H1 (cell line): Measurements from ENCODE around the gene ALK. TPM values are rescaled to one million over a fixed set of nuclear protein-coding genes. Genes with fewer than 3 reads are reported as not detected.

ENCODE experiments used
- CTCF ChIA-PET: fragments of 300-600 bp; sonication (Branson Sonifier 250); formaldehyde crosslinking; loops from one replicate; lab custom pipeline; 2021; ENCODE audit not compliant: partially characterized antibody; lab: Charles Lee
- POLR2A ChIA-PET: fragments of 300-600 bp; sonication (Branson Sonifier 250); formaldehyde crosslinking; loops from one replicate; lab custom pipeline; 2021; ENCODE audit warnings: inconsistent platforms; ENCODE audit not compliant: partially characterized antibody; lab: Charles Lee
- DNase-seq, 2 experiments: peaks; one replicate each; pipeline versions ENCODE4 v3.0.0 to v3.0.0-alpha.2; 2010 to 2022; ENCODE audit warnings: low spot score in 2 of 2, low read depth in 1 of 2, mixed read lengths in 1 of 2
- FAIRE-seq: peaks from 2 replicates; lab custom pipeline; 2011; peaks lifted over from hg19 to GRCh38; lab: Jason Lieb, UNC
- H2AFZ ChIP-seq: 2 replicates; pipeline ENCODE4 v1.8.1; 2012; ENCODE audit warnings: low read length, inconsistent platforms
- H2AK5ac ChIP-seq: 2 replicates; pipeline ENCODE4 v1.6.1; 2013; ENCODE audit warnings: low read depth, low read length
- H2BK120ac ChIP-seq: replicated peaks from 2 replicates; pipeline ENCODE3; 2013; ENCODE audit warnings: low read depth, low read length, inconsistent platforms
- H2BK12ac ChIP-seq: 2 replicates; pipeline ENCODE4 v1.6.1; 2013; ENCODE audit warnings: low read depth, low read length
- H2BK15ac ChIP-seq: 2 replicates; pipeline ENCODE4 v1.6.1; 2013; ENCODE audit warnings: low read length
- H2BK20ac ChIP-seq: 2 replicates; pipeline ENCODE4 v1.6.1; 2013; ENCODE audit warnings: low read length
- H2BK5ac ChIP-seq: 2 replicates; pipeline ENCODE4 v1.6.1; 2013; ENCODE audit warnings: low read depth, low read length
- H3K14ac ChIP-seq: 2 replicates; pipeline ENCODE4 v1.6.1; 2013; ENCODE audit warnings: inconsistent platforms; ENCODE audit not compliant: insufficient read length
- H3K18ac ChIP-seq: 2 replicates; pipeline ENCODE4 v1.6.1; 2013; ENCODE audit warnings: low read length; ENCODE audit errors: extremely low read depth
- H3K23ac ChIP-seq: 2 replicates; pipeline ENCODE4 v1.6.1; 2013; ENCODE audit warnings: inconsistent platforms; ENCODE audit not compliant: insufficient read length
- H3K23me2 ChIP-seq: 2 replicates; pipeline ENCODE4 v1.6.1; 2013; ENCODE audit warnings: low read depth, low read length
- H3K27ac ChIP-seq: 2 replicates; pipeline ENCODE4 v1.6.1; 2011; ENCODE audit warnings: low read depth, low read length, inconsistent platforms
- H3K27me3 ChIP-seq, 4 experiments: replicated peaks in 1 of 4; 1 replicate in 1 of 4; 2 replicates in 3 of 4; pipeline versions ENCODE4 v1.6.1 to v1.8.1; 2011 to 2013; ENCODE audit warnings: low read length in 3 of 4, mild to moderate bottlenecking in 3 of 4, inconsistent platforms in 2 of 4, mixed read lengths in 2 of 4, moderate library complexity in 1 of 4; ENCODE audit not compliant: control insufficient read depth in 3 of 4, insufficient read depth in 3 of 4; ENCODE audit errors: extremely low read depth in 1 of 4
- H3K36me3 ChIP-seq, 4 experiments: 2 replicates each; pipeline versions ENCODE4 v1.6.1 to v1.8.1; 2011 to 2013; ENCODE audit warnings: mild to moderate bottlenecking in 4 of 4, low read length in 3 of 4, moderate library complexity in 2 of 4, control low read depth in 1 of 4, inconsistent platforms in 1 of 4; ENCODE audit not compliant: insufficient read depth in 4 of 4, control insufficient read depth in 2 of 4
- H3K4ac ChIP-seq: replicated peaks from 2 replicates; pipeline ENCODE3; 2013; ENCODE audit warnings: low read length, low read depth, mixed read lengths, inconsistent platforms; ENCODE audit not compliant: insufficient read length
- H3K4me1 ChIP-seq, 4 experiments: replicated peaks in 1 of 4; 1 replicate in 1 of 4; 2 replicates in 3 of 4; pipeline versions ENCODE4 v1.6.1 to v1.8.1; 2011 to 2013; ENCODE audit warnings: low read length in 3 of 4, inconsistent platforms in 2 of 4, mixed read lengths in 1 of 4; ENCODE audit not compliant: insufficient read depth in 4 of 4, control insufficient read depth in 3 of 4
- H3K4me2 ChIP-seq, 2 experiments: 2 replicates each; pipeline versions ENCODE4 v1.6.1 to v1.8.1; 2011 to 2013; ENCODE audit warnings: low read depth in 2 of 2, low read length in 2 of 2, control low read depth in 1 of 2, inconsistent platforms in 1 of 2, mild to moderate bottlenecking in 1 of 2; ENCODE audit not compliant: insufficient read depth in 1 of 2
- H3K4me3 ChIP-seq, 4 experiments: fragments of 200-600, 300-600 bp in 1 of 4; sonication (generic), shearing (Covaris generic), sonication (Bioruptor Twin) in 1 of 4; 2 replicates each; pipeline versions ENCODE4 v1.5.1 to v1.8.1; 2011 to 2016; ENCODE audit warnings: low read length in 4 of 4, low read depth in 3 of 4, control low read depth in 2 of 4, inconsistent platforms in 2 of 4, mild to moderate bottlenecking in 2 of 4, mixed read lengths in 1 of 4, moderate library complexity in 1 of 4; ENCODE audit not compliant: insufficient read depth in 2 of 4; ENCODE audit errors: extremely low read depth in 1 of 4
- H3K56ac ChIP-seq: replicated peaks from 2 replicates; pipeline ENCODE3; 2013; ENCODE audit warnings: low read depth, mild to moderate bottlenecking, mixed read lengths, low read length, inconsistent platforms; ENCODE audit not compliant: insufficient read length
- H3K79me1 ChIP-seq: 2 replicates; pipeline ENCODE4 v1.6.1; 2013; ENCODE audit warnings: low read depth, low read length, control low read depth
- H3K79me2 ChIP-seq, 2 experiments: 2 replicates each; pipeline versions ENCODE4 v1.6.1 to v1.8.1; 2012 to 2013; ENCODE audit warnings: low read length in 2 of 2, mild to moderate bottlenecking in 2 of 2, inconsistent platforms in 1 of 2; ENCODE audit not compliant: insufficient read depth in 2 of 2, control insufficient read depth in 1 of 2
- H3K9ac ChIP-seq, 4 experiments: replicated peaks in 1 of 4; 1 replicate in 1 of 4; 2 replicates in 3 of 4; pipeline versions ENCODE4 v1.6.1 to v1.8.1; 2011 to 2013; ENCODE audit warnings: low read depth in 3 of 4, low read length in 3 of 4, control low read depth in 2 of 4, mild to moderate bottlenecking in 2 of 4, moderate library complexity in 2 of 4, inconsistent platforms in 1 of 4; ENCODE audit errors: extremely low read depth in 1 of 4
- H3K9me3 ChIP-seq, 2 experiments: 2 replicates each; pipeline versions ENCODE4 v1.6.1 to v1.8.1; 2012 to 2013; ENCODE audit warnings: mild to moderate bottlenecking in 2 of 2, moderate library complexity in 2 of 2, control low read depth in 1 of 2, inconsistent platforms in 1 of 2, low read depth in 1 of 2, low read length in 1 of 2, mixed read lengths in 1 of 2; ENCODE audit not compliant: insufficient read depth in 2 of 2
- H4K20me1 ChIP-seq, 2 experiments: replicated peaks in 1 of 2; 2 replicates each; pipeline versions ENCODE3 to v1.8.1; 2011 to 2013; ENCODE audit warnings: inconsistent platforms in 2 of 2, low read length in 2 of 2, mild to moderate bottlenecking in 1 of 2; ENCODE audit not compliant: insufficient read depth in 2 of 2, control insufficient read depth in 1 of 2
- H4K5ac ChIP-seq: 2 replicates; pipeline ENCODE4 v1.6.1; 2013; ENCODE audit warnings: low read length, low read depth, mixed read lengths, inconsistent platforms; ENCODE audit not compliant: insufficient read length
- H4K8ac ChIP-seq: 2 replicates; pipeline ENCODE4 v1.8.0; 2013; ENCODE audit warnings: mild to moderate bottlenecking, moderate library complexity, low read length, inconsistent platforms; ENCODE audit not compliant: insufficient read depth; ENCODE audit errors: extremely low read depth
- H4K91ac ChIP-seq: replicated peaks from 2 replicates; pipeline ENCODE3; 2013; ENCODE audit warnings: low read length, mixed read lengths, inconsistent platforms; ENCODE audit not compliant: insufficient read length
- CBX5 ChIP-seq: fragments of 300-800, 300-1000 bp; sonication (generic); IDR thresholded peaks from 2 replicates; pipeline ENCODE4 v1.7.1; 2016; ENCODE audit warnings: antibody characterized with exemption, low read length, low read depth
- CHD1 ChIP-seq: IDR thresholded peaks from 2 replicates; pipeline ENCODE4 v1.6.1; 2012; ENCODE audit warnings: low read depth, low read length, improper control_type of control experiment
- CHD2 ChIP-seq: IDR thresholded peaks from 2 replicates; pipeline ENCODE4 v1.6.1; 2012; ENCODE audit warnings: low read length, improper control_type of control experiment
- CREB1 ChIP-seq: IDR thresholded peaks from 2 replicates; pipeline ENCODE4 v1.6.1; 2012; ENCODE audit warnings: inconsistent platforms
- FOSL1 ChIP-seq: IDR thresholded peaks from 2 replicates; pipeline ENCODE4 v1.6.1; 2011; ENCODE audit warnings: mild to moderate bottlenecking, low read depth, low read length, moderate library complexity; ENCODE audit not compliant: insufficient read depth
- HDAC2 ChIP-seq, 2 experiments: fragments of 300-600 bp in 1 of 2; sonication (generic) in 1 of 2; IDR thresholded peaks; 2 replicates each; pipeline ENCODE4 v1.6.1; 2011 to 2012; ENCODE audit warnings: low read depth in 2 of 2, low read length in 2 of 2, mild to moderate bottlenecking in 2 of 2, moderate library complexity in 2 of 2, borderline replicate concordance in 1 of 2, inconsistent platforms in 1 of 2
- JUND ChIP-seq: IDR thresholded peaks from 2 replicates; pipeline ENCODE4 v1.6.1; 2011; ENCODE audit warnings: mild to moderate bottlenecking, improper control_type of control experiment, low read length
- NANOG ChIP-seq: IDR thresholded peaks from 2 replicates; pipeline ENCODE4 v1.6.1; 2011; ENCODE audit warnings: low read length, low read depth, mild to moderate bottlenecking, inconsistent platforms; ENCODE audit not compliant: insufficient read depth, poor library complexity, severe bottlenecking
- POLR2AphosphoS5 ChIP-seq: IDR thresholded peaks from 2 replicates; pipeline ENCODE4 v1.6.1; 2011; ENCODE audit warnings: low read depth, low read length
- SIX5 ChIP-seq: IDR thresholded peaks from 2 replicates; pipeline ENCODE4 v1.6.1; 2011; ENCODE audit warnings: mild to moderate bottlenecking, low read depth, low read length
- TBP ChIP-seq: IDR thresholded peaks from 2 replicates; pipeline ENCODE4 v1.6.1; 2011; ENCODE audit warnings: low read depth, low read length, improper control_type of control experiment
- WGBS, 2 experiments: shearing (Covaris generic) in 1 of 2; methylation state at CpG; one replicate each; pipeline versions ENCODE4 v1.1.6 to v1.1.7; 2013 to 2015; ENCODE audit warnings: low lambda C conversion rate in 2 of 2, mixed read lengths in 2 of 2, inconsistent platforms in 1 of 2, low coverage in 1 of 2, missing lambda C conversion rate in 1 of 2; ENCODE audit not compliant: insufficient replicate concordance in 2 of 2, insufficient coverage in 1 of 2, insufficient read length in 1 of 2; ENCODE audit errors: extremely low coverage in 1 of 2, missing lambda C conversion rate in 1 of 2; 5-methylcytosine and 5-hydroxymethylcytosine counted together
- polyA plus RNA-seq, 7 experiments: library from polyadenylated mRNA; depleted of rRNA in 3 of 7; stranded (reverse) in 5 of 7; unstranded in 2 of 7; fragments of >200 nt in 5 of 7; fragments of 200-250 nt in 2 of 7; gene quantifications; 1 replicate in 5 of 7; 2 replicates in 1 of 7; 4 replicates in 1 of 7; pipeline versions ENCODE4 v1.2.1 to v1.2.3, GENCODE V29; 2011 to 2013; ENCODE audit warnings: missing spikeins in 2 of 7, mixed read lengths in 2 of 7
- total RNA-seq: library from RNA; stranded (reverse); fragmentation: NEBNext Ultra II Directional; extraction: Animal tissue kit (Norgen Biotek cat#: 25700); gene quantifications from 2 replicates; pipeline ENCODE4 v1.2.1, GENCODE V29; 2021
- TF ChIP-seq, protein P1 (sequence below): IDR thresholded peaks from 2 replicates; pipeline ENCODE4 v1.6.1; 2011; ENCODE audit warnings: low read length, improper control_type of control experiment

ALK gene
- total and polyA plus RNA-seq, 2 of the 8 experiments (the other 6 are each of a cell fraction or from before 2014, with no cell fraction given) = 0.02 to 0.09 TPM

DNA sequence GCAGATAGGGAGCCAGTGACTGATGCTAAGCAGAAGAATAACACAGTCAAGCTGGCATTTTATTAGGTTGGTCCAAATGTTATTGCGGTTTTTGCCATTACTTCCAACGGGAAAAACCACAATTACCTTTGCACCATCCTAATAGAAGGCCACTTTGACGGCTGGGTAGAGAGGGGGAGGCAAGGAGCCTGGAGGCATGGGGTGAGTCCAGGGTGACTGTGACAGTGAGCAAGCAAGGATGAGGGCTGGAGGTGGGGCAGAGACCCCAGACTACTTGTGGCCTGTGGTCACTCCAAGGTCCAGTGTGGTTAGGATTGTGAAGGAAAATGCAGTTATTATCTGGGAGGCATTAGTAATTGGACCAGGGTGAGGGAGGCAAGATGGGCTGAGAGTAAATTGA, 416.6 kb downstream of the ALK start:
- no peak overlapping the region for H3K4me3 ChIP-seq
- H3K23me2 ChIP-seq = no peaks in the 10 kb centered on the region
- POLR2A ChIA-PET = interaction anchor here (0.6 kb wide), 1 partner anchor 842 kb away, joined by 3 read pairs; no protein-coding TSS in a partner anchor
- no peak overlapping the region for H3K4me2 ChIP-seq
- WGBS, 2 experiments = 87% methylated on average over 3 of the region's 3 CpGs; no CpG with 5 or more reads in 1 of the 2 experiments
- no peak for DNase-seq
- H4K91ac ChIP-seq = no peak overlapping the region
- H2AFZ ChIP-seq = no peak overlapping the region
- H3K9ac ChIP-seq = no peak overlapping the region
- no peak overlapping the region for H2BK20ac ChIP-seq
- no peaks in the 10 kb centered on the region for H3K79me2 ChIP-seq
- no peak overlapping the region for H2BK120ac ChIP-seq
- H3K4ac ChIP-seq = no peak overlapping the region
- no peak overlapping the region for H2BK12ac ChIP-seq
- H3K56ac ChIP-seq = no peak overlapping the region
- no peak overlapping the region for H2BK15ac ChIP-seq
- no peaks in the 10 kb centered on the region for H3K36me3 ChIP-seq
- H3K27ac ChIP-seq = no peak overlapping the region
- no peak overlapping the region for H4K5ac ChIP-seq
- H3K4me1 ChIP-seq = no peaks in the 10 kb centered on the region
- no peak overlapping the region for H2AK5ac ChIP-seq
- H3K14ac ChIP-seq = no peak overlapping the region
- no peak overlapping the region for H4K8ac ChIP-seq
- no peaks in the 10 kb centered on the region for H3K27me3 ChIP-seq
- no peaks in the 10 kb centered on the region for H4K20me1 ChIP-seq
- CTCF ChIA-PET = no interaction called here
- H3K18ac ChIP-seq = no peak overlapping the region
- no peak overlapping the region for H3K23ac ChIP-seq
- H3K79me1 ChIP-seq = no peaks in the 10 kb centered on the region
- H3K9me3 ChIP-seq = no peaks in the 10 kb centered on the region
- no peak overlapping the region for H2BK5ac ChIP-seq
- no peak for FAIRE-seq
- no peak for TF ChIP-seq FOSL1
- TF ChIP-seq HDAC2 (IDR thresholded peaks at IDR 0.05; ENCODE audit: borderline replicate concordance in 1 of 2, low read depth in 2 of 2, low read length in 2 of 2) = no peak
- no peak for TF ChIP-seq CBX5
- TF ChIP-seq CREB1 = no peak
- TF ChIP-seq TBP = no peak
- no peak for TF ChIP-seq CHD2
- TF ChIP-seq NANOG = no peak
- no peak for TF ChIP-seq JUND
- TF ChIP-seq POLR2AphosphoS5 = no peak
- TF ChIP-seq, protein P1, sequence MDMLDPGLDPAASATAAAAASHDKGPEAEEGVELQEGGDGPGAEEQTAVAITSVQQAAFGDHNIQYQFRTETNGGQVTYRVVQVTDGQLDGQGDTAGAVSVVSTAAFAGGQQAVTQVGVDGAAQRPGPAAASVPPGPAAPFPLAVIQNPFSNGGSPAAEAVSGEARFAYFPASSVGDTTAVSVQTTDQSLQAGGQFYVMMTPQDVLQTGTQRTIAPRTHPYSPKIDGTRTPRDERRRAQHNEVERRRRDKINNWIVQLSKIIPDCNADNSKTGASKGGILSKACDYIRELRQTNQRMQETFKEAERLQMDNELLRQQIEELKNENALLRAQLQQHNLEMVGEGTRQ = no peak
- TF ChIP-seq CHD1 = no peak
- TF ChIP-seq SIX5 = no peak
